SIG-M5 treated with dmso at 0.1 percent for 504 hours (cell line): ENCODE data around the gene RPL15.
"Not testable (repeated sequence)": the region's sequence is repeated elsewhere in the genome, so short reads cannot be mapped to it uniquely, and the experiment has no call there.

ENCODE experiments used
- DNase-seq: peaks from one replicate; lab custom pipeline; 2025; ENCODE audit not compliant: unreplicated experiment; lab: John Stamatoyannopoulos, UW

Gene RPL15

GRCh38 chr3:23889386-23889785, 27.5 kb upstream of the RPL15 start:
- DNase-seq = no peak

- no peak for DNase-seq
Measured at GRCh38 chr3:23889950-23890349, 27.0 kb upstream of the RPL15 start.

- DNase-seq = no peak
Measured at GRCh38 chr3:23894254-23895061, 22.5 kb upstream of the RPL15 start.

- no peak for DNase-seq
Measured at GRCh38 chr3:23895181-23895580, 21.8 kb upstream of the RPL15 start.

- peak; percentile 46 for DNase-seq
Measured at GRCh38 chr3:23900744-23901143, 16.2 kb upstream of the RPL15 start.

- DNase-seq = no peak
Measured at GRCh38 chr3:23904545-23904944, 12.4 kb upstream of the RPL15 start.

- DNase-seq = no peak
Measured at GRCh38 chr3:23909341-23909740, 7.6 kb upstream of the RPL15 start.

DNA sequence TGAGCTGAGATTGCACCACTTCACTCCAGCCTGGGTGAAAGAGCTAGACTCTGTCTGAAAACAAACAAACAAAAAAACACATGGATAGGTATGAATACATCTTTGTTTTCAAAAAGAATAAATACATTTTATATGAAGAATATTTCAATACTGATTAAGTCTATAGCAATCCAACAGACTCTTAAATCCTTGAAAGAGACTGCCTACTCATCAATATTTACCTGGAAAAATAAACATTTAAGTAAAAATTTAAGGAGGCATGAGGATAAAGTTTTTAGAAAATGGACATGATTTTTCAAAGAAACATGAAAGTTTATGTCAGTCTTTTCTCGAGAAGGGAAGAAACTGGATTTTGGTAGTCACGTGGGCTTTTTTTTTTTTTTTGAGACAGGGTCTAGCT, 5.5 kb upstream of the RPL15 start:
- DNase-seq = no peak

DNA sequence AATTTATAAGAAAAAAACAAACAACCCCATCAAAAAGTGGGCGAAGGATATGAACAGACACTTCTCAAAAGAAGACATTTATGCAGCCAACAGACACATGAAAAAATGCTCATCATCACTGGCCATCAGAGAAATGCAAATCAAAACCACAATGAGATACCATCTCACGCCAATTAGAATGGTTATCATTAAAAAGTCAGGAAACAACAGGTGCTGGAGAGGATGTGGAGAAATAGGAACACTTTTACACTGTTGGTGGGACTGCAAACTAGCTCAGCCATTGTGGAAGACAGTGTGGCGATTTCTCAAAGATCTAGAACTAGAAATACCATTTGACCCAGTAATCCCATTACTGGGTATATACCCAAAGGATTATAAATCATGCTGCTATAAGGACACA, 4.6 kb upstream of the RPL15 start:
- not testable (repeated sequence) for DNase-seq

GRCh38 chr3:23913182-23913581, 3.8 kb upstream of the RPL15 start:
- no peak for DNase-seq

- DNase-seq = no peak
Measured at GRCh38 chr3:23913873-23914743, 2.8 kb upstream of the RPL15 start.

GRCh38 chr3:23915537-23916108, 1.3 kb upstream of the RPL15 start:
- peak; percentile 27 for DNase-seq

- DNase-seq = no peak
Measured at GRCh38 chr3:23916152-23916885, 613 bp upstream of the RPL15 start.

DNA sequence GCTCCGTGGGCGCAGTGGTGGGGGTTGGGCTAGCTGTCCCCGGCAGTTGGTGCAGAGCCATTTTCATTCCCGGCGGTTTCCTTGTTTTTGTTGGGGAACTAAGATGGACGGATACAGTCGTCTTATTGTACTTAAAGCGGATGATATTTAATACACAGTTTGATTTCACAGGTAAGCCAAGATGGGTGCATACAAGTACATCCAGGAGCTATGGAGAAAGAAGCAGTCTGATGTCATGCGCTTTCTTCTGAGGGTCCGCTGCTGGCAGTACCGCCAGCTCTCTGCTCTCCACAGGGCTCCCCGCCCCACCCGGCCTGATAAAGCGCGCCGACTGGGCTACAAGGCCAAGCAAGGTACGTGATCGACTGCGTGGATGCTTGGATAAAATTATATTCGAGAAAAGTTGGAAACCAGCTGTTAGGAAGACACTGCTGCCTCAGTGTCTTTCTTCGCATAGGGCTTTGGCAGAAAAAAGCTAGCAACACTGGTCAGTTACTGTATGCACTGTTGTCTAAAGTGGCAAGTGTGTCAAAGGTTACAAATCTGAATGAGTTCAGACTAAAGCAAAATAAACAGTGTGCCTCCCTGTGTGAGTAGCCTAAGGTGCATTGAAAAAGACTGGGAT, 859 bp downstream of the RPL15 start:
- DNase-seq = peak; percentile 77

GRCh38 chr3:23918331-23918730, 1.4 kb downstream of the RPL15 start:
- DNase-seq = not testable (repeated sequence)

GRCh38 chr3:23919628-23920027, 2.7 kb downstream of the RPL15 start:
- peak; percentile 31 for DNase-seq

GRCh38 chr3:23920151-23920655, 3.3 kb downstream of the RPL15 start:
- DNase-seq = no peak

DNA sequence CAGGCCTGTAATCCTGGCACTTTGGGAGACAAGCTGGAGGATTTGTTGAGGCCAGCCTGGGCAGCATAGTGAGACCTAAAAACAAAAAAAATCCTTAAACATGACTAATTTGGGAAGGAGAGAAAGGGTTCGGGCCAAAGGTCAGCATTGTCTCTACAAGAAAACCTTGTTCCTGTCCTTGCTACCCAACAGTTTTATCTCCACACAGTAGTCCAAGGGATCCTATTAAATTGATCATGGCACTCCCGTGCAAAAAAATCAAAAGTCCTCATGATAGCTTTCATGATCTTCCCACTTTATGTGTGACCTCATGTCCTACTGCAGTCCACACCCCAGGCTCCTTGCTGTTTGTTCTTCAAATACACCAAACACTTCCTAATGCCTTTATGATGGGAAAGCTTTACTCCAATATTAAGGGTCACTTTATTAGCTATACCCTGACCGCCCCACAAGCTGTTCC, 4.2 kb downstream of the RPL15 start:
- DNase-seq = no peak

DNA sequence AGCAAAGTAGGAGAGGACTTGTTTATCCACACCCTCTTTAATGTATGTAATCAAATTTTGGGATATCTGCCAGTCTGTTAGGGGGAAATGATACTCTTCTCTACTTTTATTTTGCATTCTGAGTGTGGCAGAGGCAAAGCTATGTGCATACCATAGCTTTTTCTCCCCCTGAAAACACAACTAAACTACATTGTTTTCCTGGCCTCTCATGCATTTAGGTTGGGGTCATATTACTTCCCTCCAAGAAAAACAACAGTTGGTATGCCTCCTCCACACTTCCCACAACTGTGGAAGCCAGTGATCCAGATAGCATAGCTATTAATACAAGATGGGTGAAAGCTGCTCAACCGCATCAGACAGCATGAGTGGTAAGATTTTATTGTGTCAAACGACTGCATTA, 6.9 kb downstream of the RPL15 start:
- DNase-seq = no peak

GRCh38 chr3:23926246-23926645, 9.3 kb downstream of the RPL15 start:
- no peak for DNase-seq
